GM18868 (cell line): Measurements from ENCODE around the gene F2R.
"Not testable (repeated sequence)": the region's sequence is repeated elsewhere in the genome, so short reads cannot be mapped to it uniquely, and the experiment has no call there.

Experiments
- ATAC-seq: cut with Tn5 transposase; IDR thresholded peaks from one replicate; pipeline ENCODE4 v1.9.1; 2021; ENCODE audit warnings: mild to moderate bottlenecking, moderate library complexity; ENCODE audit not compliant: unreplicated experiment

The F2R gene

GRCh38 chr5:76747706-76748105 is 31.8 kb downstream of the F2R start:
- ATAC-seq, result no peak

GRCh38 chr5:76751291-76751690 is 35.4 kb downstream of the F2R start:
- no peak for ATAC-seq

GRCh38 chr5:76754668-76755078 is 38.7 kb downstream of the F2R start:
- ATAC-seq, result no peak

GRCh38 chr5:76755779-76756637 is 40.1 kb downstream of the F2R start:
- no peak for ATAC-seq

GRCh38 chr5:76757049-76757448 is 41.1 kb downstream of the F2R start:
- ATAC-seq, result no peak

GRCh38 chr5:76761118-76761517 is 45.2 kb downstream of the F2R start:
- not testable (repeated sequence) for ATAC-seq

- ATAC-seq, result no peak
These were observed 46.6 kb downstream of the F2R start for GRCh38 chr5:76762484-76762883.

- no peak for ATAC-seq
These were observed 47.2 kb downstream of the F2R start for GRCh38 chr5:76763136-76763535.

GRCh38 chr5:76764374-76764773 is 48.4 kb downstream of the F2R start:
- ATAC-seq, result no peak

- no peak for ATAC-seq
These were observed 49.3 kb downstream of the F2R start for GRCh38 chr5:76765249-76765648.

GRCh38 chr5:76766746-76767145 is 50.8 kb downstream of the F2R start:
- no peak for ATAC-seq

GRCh38 chr5:76771041-76771440 is 55.1 kb downstream of the F2R start:
- not testable (repeated sequence) for ATAC-seq

GRCh38 chr5:76771705-76772405 is 55.9 kb downstream of the F2R start:
- ATAC-seq, result no peak

- no peak for ATAC-seq
These were observed 60.0 kb downstream of the F2R start for GRCh38 chr5:76775921-76776320.

- ATAC-seq, result no peak
These were observed 60.5 kb downstream of the F2R start for GRCh38 chr5:76776391-76776790.

GRCh38 chr5:76780616-76781015 is 64.7 kb downstream of the F2R start:
- ATAC-seq, result not testable (repeated sequence)

GRCh38 chr5:76781775-76782174 is 65.8 kb downstream of the F2R start:
- ATAC-seq, result no peak

GRCh38 chr5:76782444-76782843 is 66.5 kb downstream of the F2R start:
- ATAC-seq, result no peak
